ENCODE data around the gene MON1B. TPM values are rescaled to one million over a fixed set of nuclear protein-coding genes. Genes with fewer than 3 reads are reported as not detected.
"Not testable (repeated sequence)": the region's sequence is repeated elsewhere in the genome, so short reads cannot be mapped to it uniquely, and the experiment has no call there.

MON1B gene
- total and polyA plus RNA-seq, 7 experiments from 2014 or later: 30.7 to 87.2 (median 62.3) TPM

DNA sequence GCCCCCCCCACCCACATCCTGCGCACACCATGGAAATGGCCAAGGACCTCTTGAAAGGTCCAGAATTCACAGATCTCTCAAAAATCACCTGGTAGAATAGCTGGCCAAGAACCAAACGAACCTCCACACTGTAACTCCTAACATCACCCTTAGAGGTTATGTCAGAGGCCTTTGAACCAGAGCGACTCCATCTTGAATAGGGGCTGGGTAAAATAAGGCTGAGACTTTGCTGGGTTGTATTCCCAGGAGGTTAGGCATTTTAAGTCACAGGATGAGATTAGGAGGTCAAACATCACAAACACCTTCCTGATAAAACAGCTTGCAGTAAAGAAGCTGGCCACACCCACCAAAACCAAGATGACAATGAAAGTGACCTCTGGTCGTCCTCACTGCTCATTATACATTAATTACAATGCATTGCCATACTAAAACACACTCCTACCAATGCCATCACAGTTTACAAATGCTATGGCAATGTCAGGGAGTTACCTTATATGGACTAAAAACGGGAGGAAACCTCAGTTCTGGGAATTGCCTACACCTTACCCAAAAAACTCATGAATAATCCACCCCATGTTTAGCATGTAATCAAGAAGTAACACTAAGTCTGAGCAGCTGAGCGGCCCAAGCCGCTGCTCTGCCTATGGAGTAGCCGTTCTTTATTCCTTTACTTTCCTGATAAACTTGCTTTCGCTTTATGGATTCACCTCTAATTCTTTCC, 43.0 kb downstream of the MON1B start:
- Histone ChIP-seq H3K4me1 (ENCODE audit: control insufficient read depth in 2 of 2, insufficient read depth in 2 of 2, low read length in 2 of 2) (no peaks in the 10 kb centered on the region), H3K36me3 (ENCODE audit: control insufficient read depth in 2 of 3, insufficient read depth in 3 of 3, low read length in 3 of 3) (no peaks in the 10 kb centered on the region), H3K27me3 (ENCODE audit: control insufficient read depth in 2 of 2, insufficient read depth in 2 of 2, low read length in 2 of 2) (no peaks in the 10 kb centered on the region), H3K4me3 (ENCODE audit: low read length) (no peak overlapping the region), H3K27ac (ENCODE audit: low read depth, low read length) (no peak overlapping the region), H3K9me3 (ENCODE audit: control insufficient read depth in 2 of 3, low read length in 3 of 3) (no peaks in the 10 kb centered on the region)
- Mint-ChIP-seq H3K4me3 (no peak overlapping the region), H3K36me3 (no peaks in the 10 kb centered on the region), H3K27me3 (peaks cover 12 to 35% (median 18%) of the 10 kb centered on the region in 5 donors), H3K4me1 (peaks cover 0 to 6% (median 5%) of the 10 kb centered on the region in 7 donors), H3K27ac (no peak overlapping the region), H3K9me3 (no peaks in the 10 kb centered on the region)
- ATAC-seq (no peak), DNase-seq (no peak)
- POLR2A ChIA-PET: no interaction called here
- intact Hi-C loops (cut with micrococcal nuclease): loop anchor here in 1 of 2 donors (10.0 kb wide), 1 partner anchor 241 kb away; no protein-coding TSS in a partner anchor
- CTCF ChIA-PET: interaction anchor here (6.1 kb wide), 1 partner anchor 349 kb away, joined by 53 read pairs; no protein-coding TSS in a partner anchor

DNA sequence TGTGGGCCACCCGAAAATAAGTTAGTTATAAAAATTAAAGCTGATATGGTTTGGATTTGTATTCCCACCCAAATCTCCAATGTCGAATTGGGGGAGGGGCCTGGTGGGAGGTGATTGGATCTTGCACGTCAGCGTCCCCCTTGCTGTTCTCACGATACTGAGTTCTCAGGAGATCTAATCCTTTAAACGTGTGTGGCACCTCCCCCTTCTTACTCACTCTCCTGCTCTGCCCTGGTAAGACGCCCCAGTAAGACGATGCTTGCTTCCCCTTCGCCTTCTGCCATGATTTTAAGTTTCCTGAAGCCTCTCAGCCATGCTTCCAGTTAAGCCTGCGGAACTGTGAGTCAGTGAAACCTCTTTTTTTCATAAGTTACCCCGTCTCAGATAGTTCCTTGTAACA, 43.6 kb downstream of the MON1B start:
- Mint-ChIP-seq H3K9me3 (no peaks in the 10 kb centered on the region), H3K27me3 (peaks cover 12 to 35% (median 18%) of the 10 kb centered on the region in 5 donors), H3K36me3 (no peaks in the 10 kb centered on the region), H3K4me1 (peaks cover 0 to 6% (median 5%) of the 10 kb centered on the region in 7 donors), H3K27ac (no peak overlapping the region), H3K4me3 (no peak overlapping the region)
- H3K36me3 ChIP-seq (ENCODE audit: control insufficient read depth in 2 of 3, insufficient read depth in 3 of 3, low read length in 3 of 3): no peaks in the 10 kb centered on the region
- ChIA-PET CTCF (interaction anchor here (6.1 kb wide), 1 partner anchor 349 kb away, joined by 53 read pairs; no protein-coding TSS in a partner anchor), POLR2A (no interaction called here)
- no peaks in the 10 kb centered on the region for H3K9me3 ChIP-seq (ENCODE audit: control insufficient read depth in 2 of 3, low read length in 3 of 3)
- no peak overlapping the region for H3K27ac ChIP-seq (ENCODE audit: low read depth, low read length)
- H3K4me3 ChIP-seq (ENCODE audit: low read length): no peak overlapping the region
- DNase-seq: no peak
- intact Hi-C loops (cut with micrococcal nuclease): loop anchor here (5.0 to 10.0 kb wide), 2 partner anchors 240 to 738 kb away; no protein-coding TSS in a partner anchor
- no peak for ATAC-seq
- H3K27me3 ChIP-seq (ENCODE audit: control insufficient read depth in 2 of 2, insufficient read depth in 2 of 2, low read length in 2 of 2): no peaks in the 10 kb centered on the region
- H3K4me1 ChIP-seq (ENCODE audit: control insufficient read depth in 2 of 2, insufficient read depth in 2 of 2, low read length in 2 of 2): no peaks in the 10 kb centered on the region

DNA sequence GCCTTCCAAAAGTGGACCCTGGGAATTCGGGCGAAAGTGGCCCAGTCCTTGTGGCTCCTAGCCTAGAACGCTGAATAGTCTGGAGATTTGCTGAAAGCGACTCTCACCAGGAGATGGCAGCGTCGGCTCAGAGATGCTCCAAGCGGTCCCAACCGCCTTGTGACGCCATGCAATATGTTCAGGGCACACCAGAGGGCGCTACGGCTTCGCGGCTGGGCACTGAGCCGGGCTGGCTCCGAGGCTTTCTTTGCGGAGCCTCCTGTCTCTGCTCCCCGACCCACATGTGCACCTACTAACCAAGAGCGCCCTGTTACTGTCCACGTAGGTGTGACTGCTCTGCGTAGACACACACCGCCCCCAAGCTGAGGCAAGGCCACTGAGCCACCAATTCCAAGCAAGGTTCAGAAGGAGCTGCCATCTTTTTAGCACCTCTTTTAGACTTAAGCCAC, 45.1 kb downstream of the MON1B start:
- Mint-ChIP-seq H3K27me3 (peaks cover 12 to 30% (median 18%) of the 10 kb centered on the region in 5 donors), H3K4me3 (peak overlapping the region; percentile 57 to 87 (median 76)), H3K36me3 (no peaks in the 10 kb centered on the region), H3K27ac (peak overlapping the region in 2 of 9 donors; percentile 13 to 48), H3K9me3 (no peaks in the 10 kb centered on the region), H3K4me1 (peaks cover 0 to 6% (median 5%) of the 10 kb centered on the region in 7 donors)
- ATAC-seq: peak; percentile 100
- Histone ChIP-seq H3K9me3 (ENCODE audit: control insufficient read depth in 2 of 3, low read length in 3 of 3) (no peaks in the 10 kb centered on the region), H3K27ac (ENCODE audit: low read depth, low read length) (no peak overlapping the region), H3K4me1 (ENCODE audit: control insufficient read depth in 2 of 2, insufficient read depth in 2 of 2, low read length in 2 of 2) (no peaks in the 10 kb centered on the region), H3K4me3 (ENCODE audit: low read length) (peak overlapping the region; percentile 42), H3K27me3 (ENCODE audit: control insufficient read depth in 2 of 2, insufficient read depth in 2 of 2, low read length in 2 of 2) (no peaks in the 10 kb centered on the region), H3K36me3 (ENCODE audit: control insufficient read depth in 2 of 3, insufficient read depth in 3 of 3, low read length in 3 of 3) (no peaks in the 10 kb centered on the region)
- ChIA-PET POLR2A (no interaction called here), CTCF (interaction anchor here (0.7 to 6.1 kb wide), 2 partner anchors 347 to 1425 kb away, joined by 5 to 53 read pairs; no protein-coding TSS in a partner anchor)
- DNase-seq: peak; percentile 74 to 89 (median 83)
- intact Hi-C loops (cut with micrococcal nuclease): loop anchor here (1.0 to 10.0 kb wide), 9 partner anchors 24 to 863 kb away; partner anchors contain the start of genes MON1B (in 1 of the 2) and WWOX (in 1 of the 2)

DNA sequence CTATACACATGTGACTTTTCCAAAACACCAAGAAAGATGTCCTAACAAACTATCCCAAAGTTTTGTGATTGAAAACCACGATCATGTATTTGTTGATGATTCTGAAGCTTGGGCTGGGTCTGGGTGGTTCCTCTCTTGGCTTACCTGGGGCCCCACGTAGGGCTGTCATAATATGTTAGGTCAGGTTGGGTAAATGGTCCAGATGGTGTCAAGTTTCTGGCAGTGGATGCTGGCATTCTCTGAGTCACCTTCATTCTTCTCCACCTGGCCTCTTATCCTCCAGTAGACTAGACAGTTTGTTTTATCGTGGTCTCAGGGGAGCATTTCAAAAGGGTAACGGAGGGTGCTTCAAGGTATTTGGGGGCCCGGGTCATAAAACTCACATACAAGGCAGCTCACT, 47.6 kb downstream of the MON1B start:
- ChIA-PET POLR2A (no interaction called here), CTCF (no interaction called here)
- peaks cover 0 to 1% (median 0%) of the 10 kb centered on the region in 11 donors for H3K9me3 Mint-ChIP-seq
- H3K27ac Mint-ChIP-seq: no peak overlapping the region
- H3K36me3 Mint-ChIP-seq: no peaks in the 10 kb centered on the region
- Histone ChIP-seq H3K4me3 (ENCODE audit: low read length) (no peak overlapping the region), H3K27ac (ENCODE audit: low read depth, low read length) (no peak overlapping the region), H3K36me3 (ENCODE audit: control insufficient read depth in 2 of 3, insufficient read depth in 3 of 3, low read length in 3 of 3) (no peaks in the 10 kb centered on the region), H3K9me3 (ENCODE audit: control insufficient read depth in 2 of 3, low read length in 3 of 3) (no peaks in the 10 kb centered on the region), H3K4me1 (ENCODE audit: control insufficient read depth in 2 of 2, insufficient read depth in 2 of 2, low read length in 2 of 2) (no peaks in the 10 kb centered on the region), H3K27me3 (ENCODE audit: control insufficient read depth in 2 of 2, insufficient read depth in 2 of 2, low read length in 2 of 2) (no peaks in the 10 kb centered on the region)
- H3K27me3 Mint-ChIP-seq: peaks cover 9 to 24% (median 18%) of the 10 kb centered on the region in 5 donors
- ATAC-seq (no peak), DNase-seq (no peak)
- H3K4me1 Mint-ChIP-seq: peaks cover 0 to 6% (median 5%) of the 10 kb centered on the region in 7 donors
- intact Hi-C loops (cut with micrococcal nuclease): loop anchor here (5.0 to 10.0 kb wide), 2 partner anchors 236 to 734 kb away; no protein-coding TSS in a partner anchor
- no peak overlapping the region for H3K4me3 Mint-ChIP-seq

DNA sequence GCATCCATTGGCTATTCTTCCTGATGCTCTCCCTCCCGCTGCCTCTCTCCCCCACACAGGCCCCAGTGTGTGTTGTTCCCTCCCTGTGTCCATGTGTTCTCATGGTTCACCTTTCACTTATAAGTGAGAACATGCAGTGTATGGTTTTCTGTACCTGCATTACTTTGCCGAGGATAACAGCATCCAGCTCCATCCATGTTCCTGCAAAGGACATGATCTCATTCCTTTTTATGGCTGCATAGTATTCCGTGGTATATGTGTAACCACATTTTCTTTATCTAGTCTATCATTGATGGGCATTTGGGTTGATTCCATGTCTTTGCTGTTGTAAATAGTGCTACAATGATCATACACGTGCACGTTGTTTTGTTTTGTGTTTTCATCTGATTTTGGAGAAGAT, 51.5 kb downstream of the MON1B start:
- H3K36me3 Mint-ChIP-seq; H3K4me1 ChIP-seq (ENCODE audit: control insufficient read depth in 2 of 2, insufficient read depth in 2 of 2, low read length in 2 of 2); H3K4me1 Mint-ChIP-seq; H3K27ac Mint-ChIP-seq; POLR2A ChIA-PET; H3K4me3 Mint-ChIP-seq; H3K9me3 Mint-ChIP-seq; H3K36me3 ChIP-seq (ENCODE audit: control insufficient read depth in 2 of 3, insufficient read depth in 3 of 3, low read length in 3 of 3); H3K27me3 Mint-ChIP-seq; H3K27me3 ChIP-seq (ENCODE audit: control insufficient read depth in 2 of 2, insufficient read depth in 2 of 2, low read length in 2 of 2); H3K9me3 ChIP-seq (ENCODE audit: control insufficient read depth in 2 of 3, low read length in 3 of 3); H3K4me3 ChIP-seq (ENCODE audit: low read length); H3K27ac ChIP-seq (ENCODE audit: low read depth, low read length); CTCF ChIA-PET; intact Hi-C loops (cut with micrococcal nuclease); DNase-seq; ATAC-seq: not testable (repeated sequence)

DNA sequence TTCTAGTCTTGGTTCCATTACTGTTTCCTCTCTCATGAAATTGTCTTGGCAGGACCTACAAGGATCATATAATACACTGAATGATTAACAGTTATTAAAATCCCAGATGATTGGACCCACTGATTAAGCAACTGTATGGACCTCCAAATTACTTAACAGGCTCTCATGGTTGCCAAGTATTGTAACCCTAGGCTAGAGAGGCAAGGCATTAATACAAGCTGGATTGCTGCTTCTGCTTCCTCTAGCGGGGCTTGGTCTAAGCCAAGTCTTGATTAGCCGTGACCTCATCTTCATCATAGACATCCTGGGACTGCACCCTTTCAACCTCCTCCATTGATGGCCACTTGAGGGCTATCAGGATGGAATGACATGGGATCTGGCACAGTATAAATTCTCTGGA, 55.2 kb downstream of the MON1B start:
- H3K9me3 Mint-ChIP-seq: peaks cover 0 to 1% (median 0%) of the 10 kb centered on the region in 11 donors
- Histone ChIP-seq H3K27ac (ENCODE audit: low read depth, low read length) (no peak overlapping the region), H3K4me1 (ENCODE audit: control insufficient read depth in 2 of 2, insufficient read depth in 2 of 2, low read length in 2 of 2) (no peaks in the 10 kb centered on the region), H3K4me3 (ENCODE audit: low read length) (no peak overlapping the region), H3K27me3 (ENCODE audit: control insufficient read depth in 2 of 2, insufficient read depth in 2 of 2, low read length in 2 of 2) (no peaks in the 10 kb centered on the region), H3K36me3 (ENCODE audit: control insufficient read depth in 2 of 3, insufficient read depth in 3 of 3, low read length in 3 of 3) (no peaks in the 10 kb centered on the region), H3K9me3 (ENCODE audit: control insufficient read depth in 2 of 3, low read length in 3 of 3) (no peaks in the 10 kb centered on the region)
- intact Hi-C loops (cut with micrococcal nuclease): no loop called here
- H3K4me1 Mint-ChIP-seq: no peaks in the 10 kb centered on the region
- DNase-seq (no peak), ATAC-seq (no peak)
- no peaks in the 10 kb centered on the region for H3K36me3 Mint-ChIP-seq
- ChIA-PET POLR2A (no interaction called here), CTCF (no interaction called here)
- H3K27ac Mint-ChIP-seq: no peak overlapping the region
- H3K4me3 Mint-ChIP-seq: no peak overlapping the region
- no peaks in the 10 kb centered on the region for H3K27me3 Mint-ChIP-seq

Measured in naive thymus-derived CD4-positive, alpha-beta T cell (primary cell).